ENCODE measurements around the gene DNAJC6.

Gene DNAJC6

DNA sequence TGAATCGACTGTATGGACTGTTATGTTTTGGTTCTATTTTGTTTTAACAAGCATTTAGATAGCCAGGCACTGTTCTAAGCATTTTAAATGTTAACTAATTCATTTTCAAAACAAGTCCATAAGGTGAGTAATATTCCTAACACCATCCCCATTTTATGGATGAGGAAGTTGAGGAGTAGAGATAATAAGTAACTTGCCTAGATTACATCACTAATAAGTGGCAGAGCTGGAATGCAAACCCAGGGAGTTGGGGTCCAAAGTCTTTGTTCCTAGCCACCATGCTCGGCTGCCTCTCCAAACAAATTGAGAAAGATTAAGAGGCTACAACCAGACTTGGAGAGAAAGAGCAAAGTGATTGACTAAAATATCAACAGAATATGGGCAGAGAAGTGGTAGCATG is 98.5 kb downstream of the DNAJC6 start:
- no peak for DNase-seq (ENCODE audit: low read depth in 2 of 2)

DNA sequence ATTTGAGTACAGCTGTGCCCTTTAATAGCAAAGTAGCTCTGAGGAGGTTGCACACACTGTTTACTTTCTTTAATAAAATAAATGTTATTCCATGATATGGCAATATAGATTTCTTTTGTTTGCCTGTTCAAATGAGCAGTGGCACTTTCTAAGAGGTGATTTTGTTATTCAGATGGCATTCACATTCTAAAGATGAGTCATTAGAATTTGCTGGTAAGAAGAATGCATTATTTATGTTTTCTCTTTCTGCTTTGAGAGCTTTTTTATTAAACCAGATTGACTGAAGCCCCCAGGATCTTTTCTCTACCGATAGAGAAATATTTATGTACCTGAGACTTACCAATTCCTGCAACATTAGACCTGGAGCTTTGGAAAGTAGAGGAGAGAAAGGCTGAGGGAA is 100.0 kb downstream of the DNAJC6 start:
- DNase-seq (ENCODE audit: low read depth in 2 of 2) = no peak

DNA sequence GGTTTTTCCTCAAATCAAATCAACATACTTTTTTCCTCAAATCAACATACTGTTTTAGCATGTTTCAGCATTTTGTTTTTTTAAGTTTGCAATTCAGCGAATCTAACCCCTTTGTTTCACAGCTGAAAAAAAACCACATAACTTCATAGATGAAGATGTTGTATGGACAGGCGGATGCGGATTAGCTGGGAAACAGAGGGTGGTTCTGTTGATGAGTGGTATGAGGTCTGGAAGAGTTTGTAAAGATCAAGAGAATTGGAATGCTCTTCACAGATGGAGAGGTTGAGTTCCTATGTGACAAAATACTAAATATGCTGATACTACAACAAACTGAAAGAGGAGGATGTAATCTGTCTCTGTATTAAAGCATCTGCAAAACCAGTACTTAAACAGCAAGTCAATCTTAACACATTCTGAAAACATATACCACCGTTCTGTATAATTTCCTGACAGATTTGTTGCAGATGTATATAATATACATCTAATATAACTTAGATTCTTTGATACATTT is 100.5 kb downstream of the DNAJC6 start:
- no peak for DNase-seq (ENCODE audit: low read depth in 2 of 2)

DNA sequence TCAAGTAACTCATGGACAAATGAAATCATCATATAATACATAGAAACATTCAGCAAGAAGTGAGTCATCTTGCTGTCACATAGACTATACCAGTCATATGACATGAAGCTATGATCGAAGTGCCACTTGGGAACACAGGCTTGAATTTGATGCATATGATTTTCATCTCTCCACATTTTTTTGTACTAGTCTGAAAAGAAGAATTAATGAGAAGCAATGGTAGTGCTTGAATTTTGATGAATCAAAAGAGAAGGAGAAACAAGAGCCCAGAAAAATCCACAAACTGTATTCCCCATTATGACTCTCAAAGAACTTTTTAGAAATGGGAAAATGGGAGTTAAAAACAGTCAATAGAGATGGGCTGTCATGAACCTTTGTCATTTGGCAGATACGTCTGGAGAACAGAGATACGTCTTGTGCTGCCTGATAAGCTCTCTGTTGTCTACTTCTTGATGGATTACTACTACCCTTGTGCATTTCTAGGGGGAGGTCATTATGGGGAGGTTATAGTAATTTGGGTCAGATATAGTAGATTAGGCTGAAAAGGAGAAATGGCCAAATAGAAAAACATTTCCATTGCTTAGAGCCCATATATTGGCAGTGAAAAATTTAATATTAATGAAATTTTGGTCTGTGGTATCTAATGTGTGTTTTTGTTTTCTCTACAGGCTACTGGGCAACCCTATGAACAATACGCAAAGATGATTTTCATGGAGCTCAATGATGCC is 103.1 kb downstream of the DNAJC6 start:
- DNase-seq (ENCODE audit: low read depth in 2 of 2) = no peak

DNA sequence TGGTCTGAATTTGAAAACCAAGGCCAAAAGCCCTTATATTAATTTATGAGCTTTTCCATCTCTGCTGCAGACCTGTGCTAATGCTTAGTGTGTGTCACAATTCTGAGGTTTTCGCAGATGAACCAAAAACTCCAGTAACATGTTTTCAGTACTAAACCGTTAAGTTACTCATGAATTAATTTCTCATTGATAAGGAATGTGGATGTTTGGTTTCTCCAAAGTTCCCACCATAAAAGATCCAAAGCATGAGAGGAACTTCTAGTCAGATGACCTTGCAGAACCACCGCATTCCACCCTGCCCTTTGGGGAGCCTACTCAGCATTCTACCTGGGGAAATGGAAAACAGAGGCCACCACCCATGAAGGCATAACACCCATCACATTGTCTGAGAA is 103.6 kb downstream of the DNAJC6 start:
- DNase-seq (ENCODE audit: low read depth in 2 of 2) = no peak

DNA sequence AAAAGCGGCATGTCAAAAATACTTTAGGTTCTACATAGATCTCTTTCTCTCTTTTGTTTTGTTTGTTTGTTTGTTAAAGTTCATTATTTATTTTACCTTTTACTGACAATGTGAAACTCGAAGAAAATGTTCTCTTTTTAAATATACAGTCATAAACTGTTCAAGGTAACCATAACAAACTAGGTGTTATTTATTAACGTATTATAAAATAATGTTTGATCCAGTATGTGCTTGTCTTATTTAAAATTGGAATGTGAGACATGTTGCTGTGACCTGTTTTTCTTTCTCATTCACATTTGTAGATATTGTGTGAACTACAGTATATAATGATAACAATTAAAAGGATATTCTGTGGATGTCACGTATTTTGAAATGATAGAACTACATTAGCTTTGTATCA is 105.2 kb downstream of the DNAJC6 start:
- no peak for DNase-seq (ENCODE audit: low read depth in 2 of 2)

DNA sequence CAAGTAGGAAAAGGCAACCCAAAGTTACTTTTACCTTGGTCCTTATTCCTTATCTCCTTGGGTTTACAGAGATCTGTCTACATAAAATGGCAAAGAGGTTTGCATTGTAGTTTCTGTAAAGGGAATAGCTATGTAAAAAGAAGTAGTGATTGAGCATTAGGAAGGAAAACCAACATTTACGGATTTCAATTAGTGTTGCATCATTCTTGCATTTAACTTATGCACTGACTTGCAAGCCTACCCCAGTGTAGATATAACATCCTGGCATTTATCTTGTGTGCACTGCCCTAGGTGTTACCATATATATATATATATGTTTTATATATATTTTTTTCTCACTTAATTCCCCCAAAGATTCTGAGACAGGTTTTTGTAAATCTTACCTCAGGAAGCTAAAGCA is 107.4 kb downstream of the DNAJC6 start:
- no peak for DNase-seq (ENCODE audit: low read depth in 2 of 2)

DNA sequence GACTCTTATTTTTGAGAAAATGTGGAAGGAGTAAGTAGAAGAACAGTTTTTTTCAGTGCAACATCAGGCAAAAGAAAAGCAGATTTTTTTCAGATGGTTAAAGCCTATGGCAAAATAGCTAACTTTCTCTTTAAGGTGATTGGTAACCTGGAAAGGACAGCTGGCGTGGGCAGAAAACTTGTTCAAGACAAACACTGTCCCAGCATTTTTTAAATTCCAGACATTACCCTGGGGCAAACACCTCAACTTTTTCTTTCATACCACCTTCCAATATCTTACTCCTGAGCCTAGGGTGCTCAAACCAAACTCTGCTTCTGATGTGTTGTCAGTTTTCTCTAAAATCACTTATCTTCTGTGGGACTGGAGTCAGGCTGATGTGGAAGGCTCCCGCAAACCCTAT is 108.4 kb downstream of the DNAJC6 start:
- DNase-seq (ENCODE audit: low read depth in 2 of 2) = no peak

DNA sequence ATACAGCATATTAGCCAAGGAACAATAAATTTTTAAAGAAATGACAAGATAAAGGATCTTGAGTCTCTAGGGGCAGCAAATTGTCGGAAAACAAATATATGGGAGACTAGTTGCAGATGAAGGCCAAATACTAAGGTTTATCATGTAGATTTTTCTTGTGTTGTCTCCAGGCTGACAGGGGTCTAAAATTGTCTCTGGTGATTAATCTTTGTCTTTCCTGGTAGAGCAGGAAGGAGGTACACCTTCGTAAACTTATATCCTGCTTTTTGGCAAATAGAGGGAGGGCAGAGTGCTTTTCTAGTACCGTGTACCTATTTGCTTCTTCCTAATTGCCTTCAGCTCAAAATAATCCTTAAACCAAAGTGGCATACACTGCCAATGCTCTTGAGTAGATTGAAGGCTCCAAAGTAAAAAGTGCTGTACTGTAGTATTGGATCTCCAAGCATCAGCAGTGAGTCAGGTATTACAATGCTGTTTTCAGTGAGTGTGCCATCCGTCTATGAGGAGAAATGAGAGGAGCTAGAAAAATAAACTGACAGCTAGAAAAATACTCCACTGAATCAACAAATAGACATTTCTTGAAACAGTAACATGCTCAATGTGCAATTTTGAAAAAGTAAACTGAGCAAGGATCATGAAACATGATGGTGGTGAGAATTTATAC is 109.3 kb downstream of the DNAJC6 start:
- no peak for DNase-seq (ENCODE audit: low read depth in 2 of 2)

DNA sequence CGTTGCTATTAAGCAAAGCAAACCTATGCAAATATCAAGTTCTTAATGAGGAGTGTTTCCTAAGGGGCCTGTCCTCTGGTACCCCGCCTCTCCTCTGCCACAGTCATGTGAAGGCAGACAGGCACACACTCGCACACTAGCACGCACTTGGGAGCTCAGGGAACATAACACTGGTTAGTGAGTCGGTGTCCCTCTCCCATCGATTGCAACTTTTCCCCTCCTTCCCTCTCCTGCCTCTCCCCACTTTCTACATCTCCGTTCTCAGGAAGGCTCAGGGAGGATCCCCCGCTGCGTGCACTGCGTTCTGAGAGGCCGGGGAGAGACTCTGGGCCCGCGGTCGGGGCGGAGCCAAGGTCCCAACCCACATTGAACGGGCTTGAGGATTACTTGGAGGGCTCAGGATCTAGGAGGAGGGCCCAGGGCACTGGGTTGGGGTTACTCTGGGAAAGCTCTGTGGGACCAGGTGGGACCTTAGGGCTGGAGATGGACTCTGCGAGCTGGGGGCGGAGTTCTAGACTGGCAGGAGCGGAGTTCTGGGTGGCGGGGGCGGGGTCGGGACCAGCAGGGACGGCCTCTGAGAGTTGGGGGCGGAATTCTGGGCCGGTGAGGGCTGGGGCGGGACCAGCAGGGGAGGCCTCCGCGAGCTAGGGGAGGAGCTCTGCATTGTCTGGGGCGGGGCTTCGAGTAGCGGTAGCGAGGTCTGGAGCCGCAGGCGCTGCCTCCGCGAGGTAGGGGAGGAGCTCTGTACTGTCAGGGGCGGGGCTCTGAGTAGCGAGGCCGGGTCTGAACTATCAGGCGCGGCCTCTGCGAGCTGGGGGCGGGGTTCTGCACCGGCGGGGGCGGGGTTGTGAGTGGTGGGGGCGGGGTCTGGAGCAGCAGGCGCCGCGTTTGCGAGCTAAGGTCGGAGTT is 110.6 kb downstream of the DNAJC6 start:
- DNase-seq (ENCODE audit: low read depth in 2 of 2) = peak; percentile 95 to 98

DNA sequence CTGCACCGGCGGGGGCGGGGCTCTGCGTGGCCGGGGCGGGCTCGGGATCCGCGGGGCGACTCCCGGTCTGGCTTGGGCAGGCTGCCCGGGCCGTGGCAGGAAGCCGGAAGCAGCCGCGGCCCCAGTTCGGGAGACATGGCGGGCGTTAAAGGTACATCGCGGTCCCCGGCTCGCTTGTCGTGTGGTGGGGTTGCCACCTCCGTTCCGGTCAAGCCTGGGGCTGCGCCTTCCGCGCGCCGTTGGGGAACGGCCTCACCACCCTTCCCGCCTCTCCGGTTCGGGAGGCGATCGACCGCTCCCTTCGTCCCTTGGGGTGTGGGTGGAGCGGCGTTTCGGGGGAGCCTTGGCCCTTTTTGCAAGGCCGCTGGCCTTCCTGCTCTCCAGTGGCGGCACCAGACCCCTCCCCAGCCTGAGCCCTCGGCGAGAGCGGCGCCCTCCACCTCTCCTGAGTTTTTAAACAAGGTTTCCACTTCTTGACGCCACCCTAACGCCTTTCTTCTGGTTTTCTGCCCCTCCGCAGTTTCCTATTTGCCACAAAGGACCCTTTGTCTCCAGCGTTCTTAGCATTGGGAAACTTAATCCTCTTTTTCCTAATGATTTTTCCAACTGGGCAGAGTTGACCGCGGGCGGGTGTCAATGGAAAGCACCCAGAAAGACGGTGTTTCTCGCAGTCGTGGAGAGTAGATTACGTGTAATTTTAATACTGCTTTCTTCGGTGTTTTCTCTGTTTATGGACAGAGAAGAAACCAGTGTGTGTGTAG is 111.4 kb downstream of the DNAJC6 start, which contains the start of the genes LEPR and LEPROT:
Gene LEPR, plus strand, starts transcription at position 79 of the 761 bp plus-strand sequence. CDS start 144,898 bp downstream, outside the sequence.
Gene LEPROT, plus strand, starts transcription at position 79 of the 761 bp plus-strand sequence. Its CDS starts 57 bp downstream, at position 136.
- DNase-seq (ENCODE audit: low read depth in 2 of 2) = no peak

DNA sequence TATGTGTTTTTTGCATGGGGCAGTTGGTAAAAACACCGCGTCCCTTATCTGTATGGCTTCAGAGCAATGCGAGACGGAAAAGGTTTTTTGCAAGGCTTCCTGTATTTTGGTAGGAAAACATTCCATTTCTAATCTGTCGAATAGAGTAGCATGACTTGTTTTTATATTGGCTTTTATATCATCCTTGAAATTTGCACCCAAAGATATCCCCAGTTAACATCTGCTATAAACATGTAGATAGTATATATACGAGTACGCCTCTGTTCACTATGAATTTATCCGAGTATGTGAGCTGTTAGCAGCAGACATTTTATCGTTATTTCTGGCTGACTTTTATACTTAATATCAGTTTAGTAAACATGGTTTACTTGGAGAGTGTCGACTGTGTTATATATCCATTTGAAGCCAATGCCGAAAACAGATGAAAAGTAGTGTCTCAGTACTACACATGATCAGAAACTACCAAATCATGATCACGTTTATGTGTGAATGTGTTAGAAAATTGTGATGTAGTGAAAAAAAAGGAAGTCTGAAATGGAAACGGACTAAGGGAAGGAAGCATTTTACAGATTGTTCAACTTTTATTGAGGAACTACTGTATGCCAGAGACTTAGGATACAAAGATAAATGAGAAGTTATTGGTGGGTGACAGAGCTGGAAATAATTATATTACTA is 112.1 kb downstream of the DNAJC6 start:
- no peak for DNase-seq (ENCODE audit: low read depth in 2 of 2)

DNA sequence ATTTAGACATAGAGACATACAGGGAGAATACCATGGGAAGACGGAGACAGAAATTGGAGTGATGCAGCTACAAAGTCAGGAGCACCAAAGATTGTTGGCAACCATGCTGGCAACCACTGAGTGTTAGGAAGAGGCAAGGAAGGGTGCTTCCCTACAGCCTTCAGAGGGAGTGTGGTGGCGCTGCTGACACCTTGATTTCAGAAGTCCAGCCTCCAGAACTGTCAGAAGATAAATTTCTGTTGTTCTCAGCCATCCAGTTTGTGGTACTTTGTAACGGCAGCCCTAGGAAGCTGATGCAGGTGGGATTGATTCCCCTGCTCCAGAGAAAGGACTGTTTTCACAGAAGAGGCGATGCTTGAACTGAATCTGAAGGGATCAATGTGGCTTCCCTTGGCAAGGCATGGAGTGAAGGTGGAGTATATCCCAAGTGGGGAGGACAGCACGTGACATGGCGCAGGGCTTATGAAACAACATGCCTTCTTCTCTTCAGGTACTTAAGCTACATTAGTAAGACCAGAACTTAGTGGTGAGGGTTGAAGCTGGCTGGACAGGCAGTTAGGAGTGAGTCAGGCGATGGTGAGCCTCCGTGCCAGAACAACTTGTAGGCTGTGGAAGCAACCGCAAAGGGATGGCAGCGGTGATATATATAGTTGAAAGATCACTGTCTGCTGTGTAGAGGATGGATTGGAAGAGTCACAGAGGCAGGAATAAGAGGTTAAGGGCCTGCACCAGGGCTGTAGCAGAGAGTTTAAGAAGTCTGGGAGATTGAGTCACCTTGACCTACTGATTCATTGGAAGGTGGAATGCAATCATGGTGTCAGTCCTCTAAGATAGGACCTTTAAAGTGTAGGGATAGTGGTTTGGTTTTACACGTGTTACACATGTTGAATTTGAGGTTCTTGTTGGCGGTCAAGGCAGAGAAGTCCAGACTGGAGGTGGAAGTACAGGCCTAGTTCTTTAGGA is 113.2 kb downstream of the DNAJC6 start:
- no peak for DNase-seq (ENCODE audit: low read depth in 2 of 2)

DNA sequence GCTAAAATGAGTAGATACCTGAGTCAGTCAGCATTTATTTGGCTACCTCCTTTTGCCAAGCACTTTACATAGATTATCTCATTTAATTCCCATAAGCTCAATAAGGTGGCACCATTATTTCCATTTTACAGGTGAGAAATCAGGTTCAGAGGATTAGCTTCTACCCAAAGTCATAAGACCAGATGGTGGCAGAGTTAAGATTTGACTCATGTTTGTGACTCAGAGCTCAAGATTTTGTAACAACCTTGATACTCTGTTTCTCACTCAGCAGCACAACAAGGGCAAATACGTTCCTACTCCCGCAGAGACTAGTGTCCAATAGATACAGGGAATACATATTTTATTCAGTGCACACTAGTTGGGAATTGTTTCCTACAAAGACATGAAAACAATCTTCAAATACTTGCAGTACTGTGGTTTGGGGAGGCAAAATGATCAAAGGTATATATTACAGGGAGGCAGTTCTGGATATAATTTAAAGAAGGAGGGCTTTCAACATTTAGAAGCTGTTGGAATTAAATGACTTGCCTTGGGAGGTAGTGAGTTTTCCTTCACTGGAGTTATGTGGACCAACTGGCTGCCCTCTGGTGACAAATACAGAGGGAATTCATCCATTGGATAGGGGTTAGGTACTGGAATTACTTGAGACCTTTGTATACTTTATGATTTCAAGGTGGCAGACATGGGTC is 114.7 kb downstream of the DNAJC6 start:
- DNase-seq (ENCODE audit: low read depth in 2 of 2) = no peak

DNA sequence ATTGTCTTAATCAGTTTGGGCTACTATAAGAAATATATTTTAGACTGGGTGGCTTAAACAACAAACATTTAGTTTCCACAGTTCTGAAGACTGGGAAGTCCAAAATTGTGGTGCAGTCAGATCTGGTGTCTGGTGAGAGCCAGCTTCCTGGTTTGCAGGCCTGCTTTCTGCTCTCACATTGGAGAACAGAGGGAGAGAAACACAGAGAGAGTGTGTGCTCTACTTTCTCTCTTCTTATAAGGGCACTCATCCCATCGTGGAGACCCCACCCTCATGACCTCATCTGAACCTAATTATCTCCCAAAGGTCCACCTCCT is 115.2 kb downstream of the DNAJC6 start:
- DNase-seq (ENCODE audit: low read depth in 2 of 2) = no peak

DNA sequence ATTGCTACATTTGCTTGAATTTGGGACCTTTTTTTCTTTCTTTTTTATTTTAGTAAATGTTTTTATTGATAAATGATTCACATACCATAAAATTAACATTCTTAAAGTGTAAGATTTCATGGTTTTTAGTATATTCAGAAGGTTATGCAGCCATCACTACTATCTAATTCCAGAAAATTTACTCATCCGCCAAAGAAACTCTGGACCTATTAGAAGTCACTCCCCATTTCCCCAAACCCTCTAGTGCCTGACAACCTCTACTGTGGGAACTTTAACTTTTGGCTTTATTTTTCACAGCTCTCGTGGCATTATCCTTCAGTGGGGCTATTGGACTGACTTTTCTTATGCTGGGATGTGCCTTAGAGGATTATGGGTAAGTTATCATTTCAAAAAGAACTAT is 115.7 kb downstream of the DNAJC6 start:
- no peak for DNase-seq (ENCODE audit: low read depth in 2 of 2)

DNA sequence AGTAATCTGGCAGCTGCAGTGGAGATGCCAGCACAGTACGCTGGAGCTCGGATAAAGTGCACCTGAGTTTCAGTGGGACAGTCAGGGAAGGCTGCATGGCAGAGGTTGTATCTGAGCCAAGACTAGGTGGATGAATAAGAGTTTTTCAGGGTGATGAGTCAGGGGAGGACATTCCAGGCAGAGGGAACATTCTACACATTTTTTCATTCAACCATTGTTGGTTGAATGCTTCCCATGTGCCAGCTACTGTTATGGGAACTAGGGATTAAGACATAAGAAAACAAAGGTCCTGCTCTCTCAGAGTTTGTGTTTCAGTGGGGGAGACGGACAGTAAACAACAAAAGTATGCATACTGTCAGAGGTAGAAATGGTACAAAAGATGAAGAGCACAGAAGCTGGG is 116.4 kb downstream of the DNAJC6 start:
- no peak for DNase-seq (ENCODE audit: low read depth in 2 of 2)

DNA sequence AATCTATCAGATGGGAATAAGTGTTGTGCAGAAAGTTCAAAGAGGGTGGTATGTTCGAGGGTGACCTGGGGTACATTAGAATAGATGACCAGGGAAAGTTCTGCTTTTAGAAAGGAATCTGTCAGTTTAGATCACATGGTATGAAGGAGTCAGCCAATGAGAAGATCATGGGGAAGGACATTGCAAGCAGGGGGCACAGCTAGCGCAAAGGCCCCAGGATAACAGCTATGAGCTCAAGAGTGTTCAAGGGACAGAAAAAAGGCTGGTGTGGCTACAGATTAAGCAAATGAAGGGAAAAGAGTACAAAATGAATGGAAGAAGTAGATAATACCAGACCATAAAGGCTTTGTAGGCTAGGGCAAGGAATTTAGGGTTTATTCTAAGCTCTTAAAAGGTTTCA is 119.7 kb downstream of the DNAJC6 start:
- no peak for DNase-seq (ENCODE audit: low read depth in 2 of 2)

DNA sequence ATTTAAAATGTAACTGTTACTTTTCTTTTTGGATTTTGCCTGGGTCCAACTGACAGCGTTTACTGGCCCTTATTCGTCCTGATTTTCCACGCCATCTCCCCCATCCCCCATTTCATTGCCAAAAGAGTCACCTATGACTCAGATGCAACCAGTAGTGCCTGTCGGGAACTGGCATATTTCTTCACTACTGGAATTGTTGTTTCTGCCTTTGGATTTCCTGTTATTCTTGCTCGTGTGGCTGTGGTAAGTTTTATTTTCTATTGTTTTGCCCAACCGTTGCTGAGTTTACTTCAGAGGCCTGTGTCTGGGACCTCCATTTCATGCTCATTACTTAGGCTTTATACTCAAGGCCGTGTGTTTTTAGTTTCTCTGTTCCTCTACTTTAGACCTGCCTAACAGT is 120.5 kb downstream of the DNAJC6 start:
- no peak for DNase-seq (ENCODE audit: low read depth in 2 of 2)

Data from stimulated activated CD8-positive, alpha-beta memory T cell treated with anti-CD3 and anti-CD28 coated beads, Interleukin-2, amount 100 ng/mL, for 1 hour (primary cell).